ENCODE measurements around the gene SLC6A11.

SLC6A11 gene

GRCh38 chr3:10935846-10936631 lies 120.0 kb downstream of the SLC6A11 start:
- no peak for TF ChIP-seq CTCF (conservative IDR thresholded peaks at IDR 0.05; ENCODE audit: low read length)
- no peak for DNase-seq (ENCODE audit: low read depth)

DNA sequence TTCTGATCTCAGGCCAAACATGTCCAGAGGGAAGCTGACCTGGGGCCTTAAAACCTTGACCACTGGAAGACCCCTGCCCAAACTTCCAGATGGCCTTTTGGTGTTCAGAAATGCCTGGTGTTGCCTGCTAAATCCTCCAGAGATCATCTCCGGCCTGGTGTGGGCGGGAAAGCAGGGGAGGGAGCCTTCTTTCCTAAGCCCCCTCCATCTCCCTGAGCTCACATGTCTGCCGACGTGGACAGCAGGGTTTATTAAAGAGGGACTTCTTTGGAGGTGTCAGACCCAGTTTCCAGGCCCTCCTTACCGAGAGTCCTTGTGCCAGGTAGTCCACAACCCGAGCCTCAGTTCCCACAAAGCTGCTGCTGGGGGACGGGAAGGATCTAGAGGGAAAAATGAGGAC lies 120.7 kb downstream of the SLC6A11 start:
- no peak for TF ChIP-seq CTCF (conservative IDR thresholded peaks at IDR 0.05; ENCODE audit: low read length)
- no peak for DNase-seq (ENCODE audit: low read depth)
- no peak overlapping the region for H3K4me3 ChIP-seq (ENCODE audit: low read length)

More at GRCh38 chr3:10935846-10936631, 120.0 kb downstream of the SLC6A11 start:
- H3K4me3 ChIP-seq (ENCODE audit: low read length): no peak overlapping the region

DNA sequence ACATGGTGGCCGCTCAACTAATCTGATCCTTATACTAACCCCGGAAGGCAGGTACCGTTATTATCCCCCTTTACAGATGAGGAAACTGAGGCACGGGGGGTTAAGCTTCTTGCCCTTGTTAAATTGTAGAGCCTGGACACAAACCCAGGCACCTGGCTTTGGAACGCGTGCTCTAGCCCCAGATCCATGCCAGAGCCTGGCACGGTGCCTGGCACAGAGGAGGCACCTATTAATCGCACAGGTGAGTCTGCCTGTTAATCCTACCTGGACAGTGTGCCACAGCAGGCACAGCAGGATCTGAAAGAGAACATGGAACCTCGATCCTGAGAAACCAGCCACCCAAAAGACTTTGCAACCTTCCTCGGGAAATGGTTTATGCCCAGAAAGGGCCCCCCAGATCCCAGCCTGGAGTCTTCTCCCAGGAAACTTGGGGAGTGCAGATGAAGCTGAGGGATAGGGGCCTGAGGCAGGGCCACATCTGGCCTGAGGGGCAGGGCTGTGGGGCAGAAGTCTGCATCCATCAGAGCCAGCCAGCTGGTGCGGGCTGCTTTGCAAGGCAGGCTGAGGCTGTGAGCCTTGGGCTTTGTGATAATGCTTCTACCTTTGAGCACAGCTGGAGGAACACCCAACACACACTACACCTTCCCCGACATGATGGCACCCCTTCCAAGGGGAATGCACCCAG lies 121.3 kb downstream of the SLC6A11 start:
- H3K4me3 ChIP-seq (ENCODE audit: low read length): no peak overlapping the region
- TF ChIP-seq CTCF (conservative IDR thresholded peaks at IDR 0.05; ENCODE audit: low read length): no peak
- no peak for DNase-seq (ENCODE audit: low read depth)

DNA sequence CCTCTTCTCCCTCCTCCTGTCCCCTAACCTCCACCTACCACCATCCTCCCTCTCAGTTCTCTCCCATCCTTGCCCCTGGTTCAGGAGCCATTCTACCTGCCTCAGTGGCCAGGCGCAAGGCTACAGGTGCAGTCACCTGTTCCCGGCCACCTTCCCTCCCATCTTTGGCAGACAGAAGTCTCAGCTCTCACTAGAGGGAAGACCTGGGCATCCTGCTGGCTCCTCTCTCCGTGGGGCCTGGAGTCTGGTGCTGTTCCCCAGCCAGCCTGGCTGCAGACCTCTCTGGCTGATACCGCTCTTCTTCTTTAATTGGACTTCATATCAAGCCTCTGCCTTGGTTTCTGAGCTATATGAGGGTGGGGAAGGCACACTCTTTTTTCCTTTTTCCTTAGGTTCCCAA lies 123.5 kb downstream of the SLC6A11 start:
- no peak for DNase-seq (ENCODE audit: low read depth)
- TF ChIP-seq CTCF (conservative IDR thresholded peaks at IDR 0.05; ENCODE audit: low read length): no peak
- no peak overlapping the region for H3K4me3 ChIP-seq (ENCODE audit: low read length)

- no peak overlapping the region for H3K4me3 ChIP-seq (ENCODE audit: low read length)
- TF ChIP-seq CTCF (conservative IDR thresholded peaks at IDR 0.05; ENCODE audit: low read length): no peak
- DNase-seq (ENCODE audit: low read depth): no peak
Observed at GRCh38 chr3:10940106-10940505, 124.1 kb downstream of the SLC6A11 start.

DNA sequence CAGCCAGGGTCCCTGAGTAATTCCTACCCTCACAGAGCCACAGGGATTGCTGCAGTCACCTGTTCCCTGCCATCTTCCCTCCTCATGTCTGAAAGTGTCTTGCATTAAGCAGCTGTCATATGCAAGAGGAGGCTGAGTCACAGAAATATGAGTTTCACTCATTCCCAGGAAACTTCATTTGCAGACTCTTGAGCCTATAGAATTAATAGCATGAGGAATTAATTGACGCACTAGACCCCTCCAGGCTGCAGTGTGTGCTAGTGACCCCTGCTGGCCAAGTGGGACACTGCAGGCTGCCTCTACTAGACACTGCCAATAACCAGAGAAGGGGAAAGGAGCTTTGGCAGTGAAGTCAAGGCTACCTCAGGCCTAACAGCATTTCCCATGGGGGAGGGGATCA lies 125.9 kb downstream of the SLC6A11 start:
- DNase-seq (ENCODE audit: low read depth): no peak
- no peak overlapping the region for H3K4me3 ChIP-seq (ENCODE audit: low read length)

More for the DNA sequence above, 125.9 kb downstream of the SLC6A11 start:
- peak; percentile 54 for TF ChIP-seq CTCF (conservative IDR thresholded peaks at IDR 0.05; ENCODE audit: low read length)

Measured in AG10803 (cell line).